Peyer's patch (tissue), 4 donors: ENCODE data around the gene GPLD1.

Experiments used
- CTCF ChIP-seq, 6 experiments: fragments of 450-650 bp in 4 of 6; fragments of 200-600 bp in 2 of 6; sonication (generic) in 1 of 6; IDR thresholded peaks; one replicate each; pipeline ENCODE4 v1.5.1; 2017 to 2019; ENCODE audit warnings: antibody characterized with exemption in 6 of 6, mild to moderate bottlenecking in 3 of 6, moderate library complexity in 1 of 6
- POLR2A ChIP-seq, 2 donors: fragments of 450-650 bp; IDR thresholded peaks; one replicate each; pipeline ENCODE4 v1.5.1; 2017; ENCODE audit warnings: antibody characterized with exemption in 2 of 2, mild to moderate bottlenecking in 2 of 2, moderate library complexity in 2 of 2

GRCh38 chr6:24391756-24392405 is 97.5 kb downstream of the GPLD1 start:
- TF ChIP-seq POLR2A (IDR thresholded peaks at IDR 0.05) (no peak), CTCF (IDR thresholded peaks at IDR 0.05) (no peak)
